Testis (tissue), 3 donors: Measurements from ENCODE around the gene WRNIP1. TPM values are rescaled to one million over a fixed set of nuclear protein-coding genes. Genes with fewer than 3 reads are reported as not detected.

Experiments
- DNase-seq: peaks from one replicate; pipeline ENCODE4 v3.0.0-alpha.2; 2019
- H3K27ac ChIP-seq, 2 donors: fragments of 200-600 bp; sonication (generic); one replicate each; pipeline ENCODE4 v1.5.1; 2019
- H3K27me3 ChIP-seq: fragments of 200-600 bp; sonication (generic); one replicate; pipeline ENCODE4 v1.5.1; 2019
- H3K36me3 ChIP-seq: fragments of 200-600 bp; sonication (generic); one replicate; pipeline ENCODE4 v1.5.1; 2017; ENCODE audit warnings: low read depth; ENCODE audit errors: missing control alignments
- H3K4me1 ChIP-seq: fragments of 200-600 bp; sonication (generic); one replicate; pipeline ENCODE4 v1.5.1; 2019
- H3K4me3 ChIP-seq, 2 donors: fragments of 200-600 bp; sonication (generic); one replicate each; pipeline ENCODE4 v1.5.1; 2017 to 2019
- H3K9me3 ChIP-seq: fragments of 200-600 bp; sonication (generic); one replicate; pipeline ENCODE4 v1.5.1; 2017
- POLR2A ChIP-seq: fragments of 450-650 bp; IDR thresholded peaks from one replicate; pipeline ENCODE4 v1.6.1; 2017; ENCODE audit warnings: antibody characterized with exemption, mild to moderate bottlenecking, moderate library complexity
- WGBS, 2 donors: methylation state at CpG; one replicate each; pipeline ENCODE4 v1.1.5; 2018; 5-methylcytosine and 5-hydroxymethylcytosine counted together
- intact Hi-C: fragments of 100-400 bp; cut with DNase I; formaldehyde crosslinking; loops from one replicate; pipeline ENCODE4 v1.15.1; 2023; ENCODE audit warnings: low total_unique reads
- polyA plus RNA-seq: library from polyadenylated mRNA; stranded (reverse); fragments of 350-450 nt; fragmentation: Illumina TruSeq; extraction: RNeasy Lipid Tissue Mini Kit (QIAGEN cat#74804); gene quantifications from one replicate; pipeline ENCODE4 v1.2.3, GENCODE V29; 2014; ENCODE audit warnings: low read depth, low replicate concordance; ENCODE audit not compliant: insufficient read depth
- total RNA-seq, 2 donors: library from RNA; depleted of rRNA; stranded (reverse); fragments of >200 nt; gene quantifications; one replicate each; pipeline ENCODE4 v1.2.3, GENCODE V29; 2016
- TF ChIP-seq, protein P1 (sequence below), 3 experiments: fragments of 450-650 bp in 2 of 3; fragments of 200-600 bp in 1 of 3; sonication (generic) in 1 of 3; IDR thresholded peaks; one replicate each; pipeline ENCODE4 v1.5.1; 2016 to 2019; ENCODE audit warnings: antibody characterized with exemption in 3 of 3, mild to moderate bottlenecking in 2 of 3, moderate library complexity in 1 of 3

WRNIP1 gene
- total and polyA plus RNA-seq, 3 donors from 2014 or later = 57.7 to 102 (median 95.8) TPM

DNA sequence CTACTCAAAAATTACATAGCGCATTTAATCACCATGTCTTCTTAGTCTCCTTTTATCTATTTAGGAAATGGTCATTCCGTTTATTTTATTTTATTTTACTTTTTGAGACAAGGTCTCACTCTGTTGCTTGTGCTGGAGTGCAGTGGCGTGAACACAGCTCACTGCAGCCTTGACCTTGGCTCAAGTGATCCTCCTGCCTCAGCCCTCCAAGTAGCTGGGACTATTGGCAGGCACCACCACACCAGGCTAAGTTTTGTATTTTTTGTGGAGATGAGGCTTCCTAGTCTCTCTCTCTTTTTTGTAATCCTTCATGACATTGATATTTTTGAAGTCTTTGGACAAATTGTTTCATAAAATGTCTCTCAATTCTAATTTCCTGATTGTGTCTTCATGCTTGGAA, 9.7 kb upstream of the WRNIP1 start:
- Histone ChIP-seq H3K27me3 (no peaks in the 10 kb centered on the region), H3K4me3 (no peak overlapping the region), H3K27ac (peak overlapping the region in 1 of 2 donors; percentile 33), H3K36me3 (no peaks in the 10 kb centered on the region), H3K4me1 (peaks cover 5% of the 10 kb centered on the region), H3K9me3 (no peaks in the 10 kb centered on the region)
- intact Hi-C loops = no loop called here
- TF ChIP-seq, protein P1, sequence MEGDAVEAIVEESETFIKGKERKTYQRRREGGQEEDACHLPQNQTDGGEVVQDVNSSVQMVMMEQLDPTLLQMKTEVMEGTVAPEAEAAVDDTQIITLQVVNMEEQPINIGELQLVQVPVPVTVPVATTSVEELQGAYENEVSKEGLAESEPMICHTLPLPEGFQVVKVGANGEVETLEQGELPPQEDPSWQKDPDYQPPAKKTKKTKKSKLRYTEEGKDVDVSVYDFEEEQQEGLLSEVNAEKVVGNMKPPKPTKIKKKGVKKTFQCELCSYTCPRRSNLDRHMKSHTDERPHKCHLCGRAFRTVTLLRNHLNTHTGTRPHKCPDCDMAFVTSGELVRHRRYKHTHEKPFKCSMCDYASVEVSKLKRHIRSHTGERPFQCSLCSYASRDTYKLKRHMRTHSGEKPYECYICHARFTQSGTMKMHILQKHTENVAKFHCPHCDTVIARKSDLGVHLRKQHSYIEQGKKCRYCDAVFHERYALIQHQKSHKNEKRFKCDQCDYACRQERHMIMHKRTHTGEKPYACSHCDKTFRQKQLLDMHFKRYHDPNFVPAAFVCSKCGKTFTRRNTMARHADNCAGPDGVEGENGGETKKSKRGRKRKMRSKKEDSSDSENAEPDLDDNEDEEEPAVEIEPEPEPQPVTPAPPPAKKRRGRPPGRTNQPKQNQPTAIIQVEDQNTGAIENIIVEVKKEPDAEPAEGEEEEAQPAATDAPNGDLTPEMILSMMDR (IDR thresholded peaks at IDR 0.05) = no peak
- WGBS, 2 donors = 35 to 50% methylated on average over 3 of the region's 3 CpGs
- DNase-seq = peak; percentile 79

DNA sequence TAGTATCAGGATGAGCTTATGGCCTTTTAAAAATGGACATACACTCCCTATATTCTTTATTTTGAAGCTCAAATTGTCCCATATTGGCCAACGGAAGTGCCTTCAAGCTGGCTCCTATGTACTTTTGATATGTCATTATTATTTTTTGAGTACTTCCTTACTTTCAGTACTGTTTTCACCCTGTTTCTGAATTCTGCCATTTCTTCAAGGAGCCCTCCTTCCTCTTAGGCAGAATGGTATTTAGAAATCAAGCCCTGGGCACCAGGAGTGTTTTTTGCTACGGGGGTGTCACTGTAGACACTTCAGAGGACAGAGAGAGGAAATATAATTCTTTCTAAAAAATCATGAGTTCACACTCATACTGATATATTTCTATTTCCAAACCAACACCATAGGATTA, 9.0 kb upstream of the WRNIP1 start:
- TF ChIP-seq POLR2A = no peak
- TF ChIP-seq, protein P1 (IDR thresholded peaks at IDR 0.05) = no peak
- Histone ChIP-seq H3K4me1 (peaks cover 5% of the 10 kb centered on the region), H3K9me3 (no peaks in the 10 kb centered on the region), H3K36me3 (no peaks in the 10 kb centered on the region), H3K27me3 (no peaks in the 10 kb centered on the region), H3K4me3 (no peak overlapping the region), H3K27ac (no peak overlapping the region)
- WGBS, 2 donors = 76 to 81% methylated on average over 2 of the region's 2 CpGs
- DNase-seq = no peak
- intact Hi-C loops = no loop called here

DNA sequence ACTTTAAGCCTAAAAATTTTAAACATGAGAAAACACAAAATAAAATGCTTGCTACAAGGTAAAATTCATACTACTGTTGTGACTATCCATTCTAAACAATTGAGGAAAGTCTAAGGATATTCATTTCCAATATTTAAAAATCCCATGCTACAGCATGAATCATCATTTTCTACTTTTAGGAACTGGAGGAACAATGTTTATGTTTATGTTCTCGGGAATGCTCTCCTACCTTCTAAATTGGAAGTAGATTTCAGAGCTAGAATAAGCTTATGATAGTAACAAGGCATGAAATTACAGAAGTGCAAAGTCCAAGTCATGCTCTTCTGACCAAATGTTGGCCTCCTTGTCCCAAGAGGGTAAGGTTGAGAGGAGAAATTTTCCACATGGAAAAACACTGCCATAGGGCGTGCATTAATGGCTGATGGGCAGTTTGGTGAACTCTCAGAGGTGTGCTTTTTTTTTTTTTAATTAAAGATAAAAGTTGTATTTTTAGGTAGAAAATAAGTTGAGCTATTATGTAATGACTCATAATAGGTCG, 8.4 kb upstream of the WRNIP1 start:
- Histone ChIP-seq H3K4me1 (peaks cover 5% of the 10 kb centered on the region), H3K9me3 (no peaks in the 10 kb centered on the region), H3K4me3 (no peak overlapping the region), H3K36me3 (no peaks in the 10 kb centered on the region), H3K27me3 (no peaks in the 10 kb centered on the region), H3K27ac (no peak overlapping the region)
- TF ChIP-seq, protein P1 (IDR thresholded peaks at IDR 0.05) = no peak
- no peak for TF ChIP-seq POLR2A
- WGBS, 2 donors = 80 to 95% methylated on average over 3 of the region's 3 CpGs
- intact Hi-C loops = no loop called here
- no peak for DNase-seq

DNA sequence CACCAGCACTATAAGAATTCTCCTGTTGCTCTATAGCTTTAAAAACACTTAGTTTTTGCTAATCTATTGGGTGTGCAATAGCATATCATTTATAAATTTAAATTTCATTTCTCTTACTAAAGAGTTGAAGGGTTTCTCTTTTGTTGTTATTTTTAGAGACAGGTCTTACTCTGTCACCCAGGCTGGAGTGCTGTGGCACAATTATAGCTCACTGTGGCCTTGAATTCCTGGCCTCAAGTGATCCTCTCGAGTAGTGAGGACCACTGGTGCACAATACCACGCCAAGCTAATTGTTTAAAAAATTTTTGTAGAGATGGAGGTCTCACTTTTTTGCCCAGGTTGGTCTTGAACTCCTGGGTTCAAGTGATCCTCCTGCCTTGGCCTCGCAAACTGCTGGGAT, 6.2 kb upstream of the WRNIP1 start:
- TF ChIP-seq POLR2A = no peak
- TF ChIP-seq, protein P1 (IDR thresholded peaks at IDR 0.05) = no peak
- intact Hi-C loops = no loop called here
- no peaks in the 10 kb centered on the region for H3K36me3 ChIP-seq
- H3K9me3 ChIP-seq = no peaks in the 10 kb centered on the region
- H3K4me3 ChIP-seq = no peak overlapping the region
- WGBS, 2 donors = 77 to 79% methylated on average over 3 of the region's 3 CpGs
- no peaks in the 10 kb centered on the region for H3K27me3 ChIP-seq
- H3K4me1 ChIP-seq = peaks cover 5% of the 10 kb centered on the region
- no peak overlapping the region for H3K27ac ChIP-seq
- DNase-seq = no peak
